ENCODE results near the gene GPC6.

Gene GPC6

GRCh38 chr13:93511011-93511410, 284.4 kb downstream of the GPC6 start:
- no peak for DNase-seq (ENCODE audit: low read depth in 1 of 2, low spot score in 1 of 2)
- Histone ChIP-seq H3K4me3 (replicated peaks; ENCODE audit: insufficient read depth, low read length) (no peak overlapping the region), H3K27me3 (ENCODE audit: insufficient read depth, poor library complexity, severe bottlenecking) (no peaks in the 10 kb centered on the region), H3K27ac (replicated peaks) (no peak overlapping the region)
- TF ChIP-seq REST (IDR thresholded peaks at IDR 0.05; ENCODE audit: insufficient replicate concordance, low read depth) (no peak), POLR2AphosphoS5 (IDR thresholded peaks at IDR 0.05; ENCODE audit: low read depth) (no peak), CTCF (IDR thresholded peaks at IDR 0.05; ENCODE audit: insufficient read depth, low read length) (no peak), GABPA (IDR thresholded peaks at IDR 0.05; ENCODE audit: low read depth) (no peak), SPI1 (IDR thresholded peaks at IDR 0.05; ENCODE audit: borderline replicate concordance, low read depth) (no peak)

GRCh38 chr13:93515267-93515666, 288.7 kb downstream of the GPC6 start:
- H3K4me3 ChIP-seq (replicated peaks; ENCODE audit: insufficient read depth, low read length), result no peak overlapping the region

GRCh38 chr13:93517658-93518057, 291.1 kb downstream of the GPC6 start:
- TF ChIP-seq REST (IDR thresholded peaks at IDR 0.05; ENCODE audit: insufficient replicate concordance, low read depth) (no peak), GABPA (IDR thresholded peaks at IDR 0.05; ENCODE audit: low read depth) (no peak), CTCF (IDR thresholded peaks at IDR 0.05; ENCODE audit: insufficient read depth, low read length) (no peak), SPI1 (IDR thresholded peaks at IDR 0.05; ENCODE audit: borderline replicate concordance, low read depth) (no peak), POLR2AphosphoS5 (IDR thresholded peaks at IDR 0.05; ENCODE audit: low read depth) (no peak)
- H3K4me3 ChIP-seq (replicated peaks; ENCODE audit: insufficient read depth, low read length), result no peak overlapping the region
- no peak for DNase-seq (ENCODE audit: low read depth in 1 of 2, low spot score in 1 of 2)

More at GRCh38 chr13:93515267-93515666, 288.7 kb downstream of the GPC6 start:
- H3K27me3 ChIP-seq (ENCODE audit: insufficient read depth, poor library complexity, severe bottlenecking), result no peaks in the 10 kb centered on the region
- no peak for TF ChIP-seq POLR2AphosphoS5 (IDR thresholded peaks at IDR 0.05; ENCODE audit: low read depth)
- no peak for TF ChIP-seq SPI1 (IDR thresholded peaks at IDR 0.05; ENCODE audit: borderline replicate concordance, low read depth)
- no peak for TF ChIP-seq REST (IDR thresholded peaks at IDR 0.05; ENCODE audit: insufficient replicate concordance, low read depth)
- no peak for TF ChIP-seq GABPA (IDR thresholded peaks at IDR 0.05; ENCODE audit: low read depth)
- no peak for TF ChIP-seq CTCF (IDR thresholded peaks at IDR 0.05; ENCODE audit: insufficient read depth, low read length)
- no peak for DNase-seq (ENCODE audit: low read depth in 1 of 2, low spot score in 1 of 2)
- H3K27ac ChIP-seq (replicated peaks), result no peak overlapping the region

More at GRCh38 chr13:93517658-93518057, 291.1 kb downstream of the GPC6 start:
- Histone ChIP-seq H3K27me3 (ENCODE audit: insufficient read depth, poor library complexity, severe bottlenecking) (no peaks in the 10 kb centered on the region), H3K27ac (replicated peaks) (no peak overlapping the region)

Measured in HL-60 (cell line).